Measurements from ENCODE around the gene VPS37B. TPM values are rescaled to one million over a fixed set of nuclear protein-coding genes. Genes with fewer than 3 reads are reported as not detected.

VPS37B gene, protein sequence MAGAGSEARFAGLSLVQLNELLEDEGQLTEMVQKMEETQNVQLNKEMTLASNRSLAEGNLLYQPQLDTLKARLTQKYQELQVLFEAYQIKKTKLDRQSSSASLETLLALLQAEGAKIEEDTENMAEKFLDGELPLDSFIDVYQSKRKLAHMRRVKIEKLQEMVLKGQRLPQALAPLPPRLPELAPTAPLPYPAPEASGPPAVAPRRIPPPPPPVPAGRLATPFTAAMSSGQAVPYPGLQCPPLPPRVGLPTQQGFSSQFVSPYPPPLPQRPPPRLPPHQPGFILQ
- 26.7 to 28.8 TPM (median 28.1 TPM) in 5 replicates for total RNA-seq (2022; extraction: Qiagen RNA extraction)

GRCh38 chr12:122895704-122896636 lies at the start of gene VPS37B:
Gene VPS37B (minus strand): TSS chr12:122896124. CDS start chr12:122896062, 62 bp downstream.

GRCh38 chr12:122834921-122835749 lies 60.8 kb downstream of the VPS37B start, which contains the start of gene HIP1R:
Gene HIP1R (plus strand): TSS chr12:122835457. CDS start chr12:122835551, 94 bp downstream.

Other genes starting within 250 kb of the VPS37B start
- 0.03 to 0.06 TPM (median 0.06 TPM) in 5 replicates for gene HCAR2, start 192.8 kb downstream of the VPS37B start, total RNA-seq (2022; extraction: Qiagen RNA extraction)
- gene HCAR3, start 179.3 kb downstream of the VPS37B start, total RNA-seq (2022; extraction: Qiagen RNA extraction): 0.02 to 0.08 TPM (median 0.04 TPM) in 4 of 5 replicates, not detected in the other
- gene HCAR1, start 165.3 kb downstream of the VPS37B start, total RNA-seq (2022; extraction: Qiagen RNA extraction): 0.02 to 0.05 TPM (median 0.04 TPM) in 5 replicates
- 49.8 to 65.8 TPM (median 51.1 TPM) in 5 replicates for gene DENR, start 143.3 kb downstream of the VPS37B start, total RNA-seq (2022; extraction: Qiagen RNA extraction)
- 0.03 to 0.14 TPM (median 0.06 TPM) in 5 replicates for gene CCDC62, start 121.6 kb downstream of the VPS37B start, total RNA-seq (2022; extraction: Qiagen RNA extraction)
- 22.5 to 32.5 TPM (median 29.5 TPM) in 5 replicates for gene HIP1R, start 60.7 kb downstream of the VPS37B start, total RNA-seq (2022; extraction: Qiagen RNA extraction)
- 9.6 to 12.9 TPM (median 11.2 TPM) in 5 replicates for gene ABCB9, start 70.3 kb upstream of the VPS37B start, total RNA-seq (2022; extraction: Qiagen RNA extraction)
- 9.4 to 19.9 TPM (median 16.7 TPM) in 5 replicates for gene OGFOD2, start 79.1 kb upstream of the VPS37B start, total RNA-seq (2022; extraction: Qiagen RNA extraction)
- gene ARL6IP4, start 84.6 kb upstream of the VPS37B start, total RNA-seq (2022; extraction: Qiagen RNA extraction): 204 to 252 TPM (median 235 TPM) in 5 replicates